Adrenal gland (tissue), 19 donors: ENCODE measurements around the gene GPR31. TPM values are rescaled to one million over a fixed set of nuclear protein-coding genes. Genes with fewer than 3 reads are reported as not detected.
A peak's percentile ranks its signal among the peaks of the same experiment; 100 is the strongest.
"Not testable (repeated sequence)": the region's sequence is repeated elsewhere in the genome, so short reads cannot be mapped to it uniquely, and the experiment has no call there.

Source experiments
- DNase-seq, 7 donors: peaks; one replicate each; pipeline ENCODE4 v3.0.0-alpha.2; 2019 to 2020
- H3K27ac ChIP-seq, 5 donors: fragments of 200-600 bp; sonication (generic) in 4 of 5; 1 replicate in 3 of 5; 2 replicates in 2 of 5; pipeline versions ENCODE4 v1.5.1 to v1.8.0; 2016 to 2020; ENCODE audit warnings: mild to moderate bottlenecking in 1 of 5
- H3K27me3 ChIP-seq: fragments of 200-600 bp; 2 replicates; pipeline ENCODE4 v1.8.0; 2021
- H3K36me3 ChIP-seq, 2 donors: fragments of 200-600 bp; replicated peaks in 1 of 2; 1 replicate in 1 of 2; 2 replicates in 1 of 2; pipeline versions ENCODE4 v1.5.1 to v1.8.0; 2018 to 2022
- H3K4me1 ChIP-seq, 2 donors: fragments of 200-600 bp; replicated peaks in 1 of 2; 1 replicate in 1 of 2; 2 replicates in 1 of 2; pipeline versions ENCODE4 v1.5.1 to v1.8.0; 2018 to 2021
- H3K4me3 ChIP-seq, 4 donors: fragments of 200-600 bp; sonication (generic) in 3 of 4; one replicate each; pipeline ENCODE4 v1.5.1; 2016 to 2018
- H3K9me3 ChIP-seq, 3 donors: fragments of 200-600 bp; sonication (generic) in 1 of 3; replicated peaks in 1 of 3; 1 replicate in 2 of 3; 2 replicates in 1 of 3; pipeline versions ENCODE4 v1.5.1 to v1.8.0; 2016 to 2021
- CTCF ChIP-seq, 6 experiments: fragments of 450-650 bp in 4 of 6; fragments of 200-600 bp in 2 of 6; sonication (generic) in 1 of 6; IDR thresholded peaks; 1 replicate in 5 of 6; 2 replicates in 1 of 6; pipeline versions ENCODE4 v1.5.1 to v1.8.0; 2016 to 2021; ENCODE audit warnings: antibody characterized with exemption in 6 of 6, mild to moderate bottlenecking in 2 of 6, moderate library complexity in 1 of 6
- POLR2A ChIP-seq, 2 donors: fragments of 450-650 bp; IDR thresholded peaks; one replicate each; pipeline ENCODE4 v1.6.1; 2017; ENCODE audit warnings: antibody characterized with exemption in 2 of 2, mild to moderate bottlenecking in 2 of 2, moderate library complexity in 1 of 2
- WGBS, 4 donors: extraction: QIAGEN DNeasy Blood & Tissue Kit in 2 of 4; methylation state at CpG; one replicate each; pipeline versions ENCODE4 v1.1.5 to v1.1.7; 2013 to 2017; 5-methylcytosine and 5-hydroxymethylcytosine counted together
- intact Hi-C, 2 donors: fragments of 100-400 bp; cut with DNase I; formaldehyde crosslinking; loops; one replicate each; pipeline versions ENCODE4 v1.14.1 to v1.15.0; 2022 to 2023
- long read RNA-seq, 10 donors: library from polyadenylated mRNA in 3 of 10; unstranded in 2 of 10; stranded (forward) in 1 of 10; transcript quantifications; one replicate each; pipeline ENCODE4 v2.0.0 and lab custom pipeline, GENCODE V29; 2021 to 2026
- polyA plus RNA-seq, 3 donors: library from polyadenylated mRNA; stranded (reverse); fragments of 200-250 nt in 2 of 3; fragments of 350-450 nt in 1 of 3; fragmentation: Illumina TruSeq in 1 of 3; extraction: RNeasy Lipid Tissue Mini Kit (QIAGEN cat#74804) in 1 of 3; gene quantifications; one replicate each; pipeline ENCODE4 v1.2.3, GENCODE V29; 2013 to 2014
- total RNA-seq, 9 donors: library from RNA; depleted of rRNA in 4 of 9; stranded (reverse); fragments of >200 nt in 4 of 9; fragments of 120-200 nt in 1 of 9; fragmentation: NEBNext Ultra II Directional in 1 of 9; extraction: Animal tissue kit (Norgen Biotek cat#: 25700) in 1 of 9; gene quantifications; one replicate each; pipeline versions ENCODE4 v1.1.0 to v1.2.4, GENCODE V29; 2013 to 2023
- donor health status: healthy with polysubstance abuse.
- donor health status: Bipolar disorder and iron deficiency.
- donor health status: DM: yes; HTN: yes; CAD: no.
- donor health status: DM: no; HTN: no; CAD: no.
- donor health status: DM: no; HTN: no; CAD: no.
- donor health status: DM: yes; HTN: yes; CAD: no.

Gene GPR31
- total RNA-seq (not detected), polyA plus RNA-seq (not detected)
- long read RNA-seq, donor 1, result 0 reads
- long read RNA-seq, donor 2, result 0 reads
- long read RNA-seq, donor 3, result 0 reads
- long read RNA-seq, donor 4, result 0 reads
- long read RNA-seq, donor 5, result 0 reads
- long read RNA-seq, donor 6, result 0 reads
- long read RNA-seq, donor 7, result 0 reads
- long read RNA-seq, donor 8, result 0 reads
- long read RNA-seq, donor 9, result 0 reads
- long read RNA-seq, donor 10, result 0 reads

GRCh38 chr6:167157863-167158262 is at the start of gene GPR31:
Gene GPR31, minus strand, starts transcription at chr6:167157980. Its CDS starts 149 bp downstream, at chr6:167157831.
- Histone ChIP-seq H3K4me1 (no peaks in the 10 kb centered on the region), H3K27ac (no peak within 1 kb of the TSS), H3K4me3 (no peak within 1 kb of the TSS), H3K27me3 (no peaks in the 10 kb centered on the region), H3K36me3 (no peaks in the 10 kb centered on the region), H3K9me3 (no peaks in the 10 kb centered on the region)
- TF ChIP-seq CTCF (IDR thresholded peaks at IDR 0.05) (no peak), POLR2A (IDR thresholded peaks at IDR 0.05) (no peak)
- intact Hi-C loops, result no loop called here
- WGBS, 4 donors, result 58 to 70% (median 67%) methylated on average over 4 of the region's 4 CpGs
- DNase-seq, result no peak

GRCh38 chr6:167207527-167207926 is 49.7 kb upstream of the GPR31 start:
- 79 to 83% (median 82%) methylated on average over 7 of the region's 7 CpGs for WGBS, 4 donors
- no peaks in the 10 kb centered on the region for H3K9me3 ChIP-seq
- no peak for DNase-seq
- no peaks in the 10 kb centered on the region for H3K4me1 ChIP-seq
- no peak overlapping the region for H3K27ac ChIP-seq
- TF ChIP-seq POLR2A (IDR thresholded peaks at IDR 0.05) (no peak), CTCF (IDR thresholded peaks at IDR 0.05) (no peak)
- intact Hi-C loops, result no loop called here
- H3K27me3 ChIP-seq, result peaks cover 6% of the 10 kb centered on the region
- H3K4me3 ChIP-seq, result no peak overlapping the region
- H3K36me3 ChIP-seq, result no peaks in the 10 kb centered on the region

- H3K4me3 ChIP-seq, H3K36me3 ChIP-seq, H3K4me1 ChIP-seq, H3K27ac ChIP-seq, H3K9me3 ChIP-seq, DNase-seq, H3K27me3 ChIP-seq, intact Hi-C loops: not testable (repeated sequence)
- WGBS, 4 donors, result 67 to 88% (median 83%) methylated on average over 6 to 11 of the region's 11 CpGs
Measured at GRCh38 chr6:167205316-167205715, 47.5 kb upstream of the GPR31 start.

- peak in 1 of 7 donors; percentile 62 for DNase-seq
- WGBS, 4 donors, result 76 to 90% (median 83%) methylated on average over 4 to 9 of the region's 10 CpGs; no CpG with 5 or more reads in 1 of the 4 donors
- H3K4me3 ChIP-seq, intact Hi-C loops, H3K27ac ChIP-seq, H3K9me3 ChIP-seq, H3K27me3 ChIP-seq, H3K36me3 ChIP-seq, H3K4me1 ChIP-seq: not testable (repeated sequence)
Measured at GRCh38 chr6:167204059-167204348, 46.2 kb upstream of the GPR31 start.

GRCh38 chr6:167203261-167204058 is 45.7 kb upstream of the GPR31 start:
- H3K4me1 ChIP-seq, intact Hi-C loops, DNase-seq, H3K4me3 ChIP-seq, H3K9me3 ChIP-seq, H3K36me3 ChIP-seq, H3K27ac ChIP-seq, H3K27me3 ChIP-seq: not testable (repeated sequence)
- WGBS, 4 donors, result 83 to 86% (median 85%) methylated on average over 11 to 28 of the region's 29 CpGs

- H3K36me3 ChIP-seq, H3K9me3 ChIP-seq, H3K4me3 ChIP-seq, H3K27me3 ChIP-seq, intact Hi-C loops, H3K4me1 ChIP-seq, DNase-seq, H3K27ac ChIP-seq: not testable (repeated sequence)
- WGBS, 4 donors, result 32 to 81% (median 68%) methylated on average over 5 to 8 of the region's 8 CpGs
Measured at GRCh38 chr6:167202613-167203012, 44.8 kb upstream of the GPR31 start.
